Muscle layer of duodenum (tissue), 2 donors: ENCODE results near the gene CORO6.

ENCODE experiments used
- H3K27ac ChIP-seq: one replicate; pipeline ENCODE4 v1.7.0; 2013; ENCODE audit warnings: mild to moderate bottlenecking, low read length
- H3K27me3 ChIP-seq: one replicate; pipeline ENCODE4 v1.7.0; 2013; ENCODE audit warnings: low read depth, mild to moderate bottlenecking, control low read depth, low read length
- H3K36me3 ChIP-seq, 2 donors: one replicate each; pipeline ENCODE4 v1.7.0; 2013; ENCODE audit warnings: low read length in 2 of 2, control low read depth in 1 of 2, mild to moderate bottlenecking in 1 of 2; ENCODE audit not compliant: insufficient read depth in 2 of 2, control insufficient read depth in 1 of 2
- H3K4me1 ChIP-seq, 2 donors: one replicate each; pipeline ENCODE4 v1.7.0; 2013; ENCODE audit warnings: low read length in 2 of 2, mild to moderate bottlenecking in 2 of 2, control low read depth in 1 of 2, moderate library complexity in 1 of 2; ENCODE audit not compliant: insufficient read depth in 2 of 2, control insufficient read depth in 1 of 2
- H3K4me3 ChIP-seq, 2 donors: one replicate each; pipeline ENCODE4 v1.7.0; 2013; ENCODE audit warnings: low read length in 2 of 2, low read depth in 1 of 2, mild to moderate bottlenecking in 1 of 2
- H3K9me3 ChIP-seq, 2 donors: one replicate each; pipeline ENCODE4 v1.7.0; 2013; ENCODE audit warnings: low read length in 2 of 2, control low read depth in 1 of 2, mild to moderate bottlenecking in 1 of 2; ENCODE audit not compliant: control insufficient read depth in 1 of 2
- donor health status: healthy.

CORO6 gene

DNA sequence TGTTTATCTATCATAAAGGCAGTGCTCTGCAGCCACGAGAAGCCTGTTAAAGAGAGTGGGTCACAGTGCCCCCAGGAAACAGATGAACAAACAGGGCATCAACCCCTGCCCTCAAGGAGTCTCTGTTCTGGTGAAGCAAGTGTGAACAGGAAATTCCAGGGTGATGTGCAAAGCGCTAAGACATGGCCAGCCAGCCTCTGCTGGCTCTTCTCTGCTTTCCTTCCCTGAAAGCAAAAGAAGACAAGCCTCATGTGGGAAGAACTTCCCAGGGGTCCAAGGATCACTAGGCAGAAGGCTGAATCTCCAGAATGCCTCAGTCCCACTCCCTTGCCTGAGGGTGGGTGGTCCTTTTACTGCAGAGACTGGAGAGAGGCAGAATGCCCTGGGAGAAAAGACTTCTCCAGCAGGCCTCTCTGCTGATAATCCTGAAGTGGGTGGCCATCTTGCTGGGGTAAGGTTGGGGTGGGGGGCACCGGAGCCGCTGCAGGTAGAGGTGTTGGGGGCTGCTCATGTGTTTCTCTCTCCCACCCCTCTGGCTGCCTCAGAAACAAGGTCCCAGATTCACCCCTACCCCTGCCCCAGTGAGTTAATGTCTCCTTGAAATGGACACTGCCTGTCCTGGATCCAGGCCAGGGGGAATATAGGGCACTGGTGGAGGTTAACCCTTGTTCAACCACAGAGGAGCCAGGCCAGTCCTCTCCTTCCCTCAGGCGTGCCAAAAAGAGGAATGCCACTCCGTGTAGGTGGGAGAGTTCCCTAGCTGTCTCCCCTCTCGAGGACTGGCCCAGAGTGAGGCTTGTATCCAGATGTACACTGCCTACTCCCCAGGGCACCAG, 27.4 kb downstream of the CORO6 start:
- H3K27me3 ChIP-seq = no peaks in the 10 kb centered on the region
- no peak overlapping the region for H3K4me3 ChIP-seq
- peaks cover 14 to 38% of the 10 kb centered on the region in 2 donors for H3K4me1 ChIP-seq
- H3K27ac ChIP-seq = no peak overlapping the region
- no peaks in the 10 kb centered on the region for H3K36me3 ChIP-seq
- no peaks in the 10 kb centered on the region for H3K9me3 ChIP-seq

DNA sequence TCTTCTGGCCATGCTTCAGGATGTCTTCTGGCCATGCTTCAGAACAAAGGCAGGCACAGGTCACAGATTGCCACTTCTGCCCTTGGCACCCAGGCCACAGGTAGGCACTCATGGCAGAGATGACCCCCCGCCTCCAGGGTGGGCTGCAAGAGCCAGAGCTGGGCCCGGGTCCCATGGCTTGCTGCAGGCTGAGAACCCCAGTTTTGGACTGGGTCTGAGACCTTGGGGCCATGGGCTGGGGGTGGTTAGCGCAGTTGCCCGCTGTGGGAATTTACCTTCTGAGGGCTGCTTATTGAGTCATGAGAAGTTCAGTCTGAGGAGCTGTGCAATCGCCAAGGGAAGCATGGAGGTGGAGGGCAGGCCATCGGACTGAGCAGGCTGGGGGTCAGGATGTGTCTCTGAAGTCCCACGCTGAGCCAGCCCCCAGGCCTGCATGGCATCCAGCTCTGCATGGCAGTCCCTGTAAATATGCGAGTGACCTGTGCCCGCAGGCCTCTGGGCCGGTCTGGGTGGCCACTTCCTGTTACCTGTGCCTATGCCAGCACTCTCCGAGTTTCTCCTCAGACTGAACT, 28.1 kb downstream of the CORO6 start:
- peak overlapping the region in 1 of 2 donors; percentile 78 for H3K4me3 ChIP-seq
- peaks cover 20 to 45% of the 10 kb centered on the region in 2 donors for H3K4me1 ChIP-seq
- H3K27me3 ChIP-seq = no peaks in the 10 kb centered on the region
- H3K27ac ChIP-seq = no peak overlapping the region
- no peaks in the 10 kb centered on the region for H3K36me3 ChIP-seq
- no peaks in the 10 kb centered on the region for H3K9me3 ChIP-seq

DNA sequence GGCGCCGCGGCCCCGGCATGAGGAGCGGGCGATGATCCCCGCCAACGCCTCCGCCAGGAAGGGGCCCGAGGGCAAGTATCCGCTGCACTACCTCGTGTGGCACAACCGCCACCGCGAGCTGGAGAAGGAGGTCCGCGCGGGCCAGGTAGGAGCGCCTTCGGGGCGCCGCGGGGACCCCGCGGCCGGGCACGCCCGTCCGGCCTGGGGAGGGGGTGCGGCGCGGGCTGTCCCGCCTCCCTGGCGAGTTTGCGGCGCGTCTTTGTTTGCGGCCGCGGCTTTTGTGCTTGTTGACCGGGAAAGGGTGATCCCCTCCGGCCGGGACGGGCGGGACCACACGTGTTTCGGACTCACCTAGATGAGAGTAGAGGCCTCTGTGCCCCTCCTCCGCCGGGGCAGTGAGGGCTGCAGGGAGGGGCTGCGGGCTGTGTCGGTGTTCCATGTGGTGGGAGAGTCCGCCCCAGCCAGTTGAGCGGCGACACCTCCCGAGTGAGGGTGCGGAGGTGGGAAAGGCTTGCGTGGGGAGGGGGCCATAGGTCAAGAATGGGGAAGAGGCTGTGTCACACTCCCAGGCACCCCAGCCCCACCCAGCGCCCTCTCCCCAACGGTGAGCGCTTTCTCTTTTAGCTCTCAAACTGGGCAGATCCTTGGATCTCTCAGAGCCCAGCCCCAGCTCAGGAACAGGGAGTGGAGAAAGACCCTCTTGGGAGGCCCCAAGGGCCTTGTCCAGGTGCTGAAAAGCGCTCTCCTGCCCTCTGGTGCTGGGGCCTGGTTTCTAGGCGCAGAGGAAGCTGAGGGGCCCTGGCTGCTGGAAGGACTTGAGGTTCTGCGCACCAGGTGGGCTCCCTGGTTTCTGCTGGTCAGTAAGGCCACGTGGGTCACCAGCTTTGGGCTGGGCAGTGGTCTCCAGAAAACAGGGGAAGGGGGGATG, 28.9 kb downstream of the CORO6 start:
- Histone ChIP-seq H3K9me3 (no peaks in the 10 kb centered on the region), H3K4me3 (peak overlapping the region; percentile 37 to 78), H3K27me3 (no peaks in the 10 kb centered on the region), H3K27ac (no peak overlapping the region), H3K36me3 (no peaks in the 10 kb centered on the region), H3K4me1 (peaks cover 20 to 45% of the 10 kb centered on the region in 2 donors)

DNA sequence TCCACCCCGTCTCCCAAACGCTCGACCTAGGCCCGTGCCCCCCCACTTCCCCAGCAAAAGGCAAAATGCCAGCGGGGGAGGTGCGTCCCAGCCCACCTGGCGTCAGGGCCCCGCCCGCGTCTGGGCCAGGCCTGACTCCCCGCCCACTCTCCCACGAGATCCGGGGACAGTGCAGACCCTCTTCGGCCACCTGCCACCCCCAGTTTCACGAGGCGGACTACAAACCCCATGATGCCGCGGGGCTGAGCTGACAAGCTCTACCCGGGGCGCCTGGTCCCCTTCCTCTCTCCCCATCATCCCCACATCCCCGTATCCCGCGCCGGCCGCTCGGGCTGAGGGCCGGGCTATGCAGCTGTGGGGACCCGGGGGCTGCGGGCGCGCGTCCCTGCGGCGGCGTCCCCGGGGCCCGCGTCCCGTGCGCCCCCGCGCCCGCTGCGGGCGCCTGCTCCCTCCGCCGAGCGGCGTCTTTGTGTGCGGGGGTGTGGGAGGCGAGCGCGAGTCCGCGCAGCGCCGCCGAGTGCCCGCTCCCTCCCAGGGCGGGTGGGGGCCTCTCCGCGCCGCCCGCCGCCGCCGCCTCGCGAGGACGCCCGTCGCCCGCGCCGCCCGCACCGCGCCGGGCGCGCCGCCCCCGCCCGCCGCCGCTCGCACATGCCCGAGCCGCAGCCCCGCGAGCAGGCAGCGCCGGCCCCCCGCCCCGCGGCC, 29.7 kb downstream of the CORO6 start, which contains the start of gene ANKRD13B:
Gene ANKRD13B, plus strand, starts transcription at position 283 of the 702 bp plus-strand sequence. CDS start 490 bp downstream, outside the sequence.
- Histone ChIP-seq H3K27ac (peak within 1 kb of the TSS; percentile 60), H3K4me3 (peak within 1 kb of the TSS; percentile 48 to 78), H3K4me1 (peaks cover 24 to 47% of the 10 kb centered on the region in 2 donors), H3K36me3 (no peaks in the 10 kb centered on the region), H3K9me3 (no peaks in the 10 kb centered on the region), H3K27me3 (no peaks in the 10 kb centered on the region)

DNA sequence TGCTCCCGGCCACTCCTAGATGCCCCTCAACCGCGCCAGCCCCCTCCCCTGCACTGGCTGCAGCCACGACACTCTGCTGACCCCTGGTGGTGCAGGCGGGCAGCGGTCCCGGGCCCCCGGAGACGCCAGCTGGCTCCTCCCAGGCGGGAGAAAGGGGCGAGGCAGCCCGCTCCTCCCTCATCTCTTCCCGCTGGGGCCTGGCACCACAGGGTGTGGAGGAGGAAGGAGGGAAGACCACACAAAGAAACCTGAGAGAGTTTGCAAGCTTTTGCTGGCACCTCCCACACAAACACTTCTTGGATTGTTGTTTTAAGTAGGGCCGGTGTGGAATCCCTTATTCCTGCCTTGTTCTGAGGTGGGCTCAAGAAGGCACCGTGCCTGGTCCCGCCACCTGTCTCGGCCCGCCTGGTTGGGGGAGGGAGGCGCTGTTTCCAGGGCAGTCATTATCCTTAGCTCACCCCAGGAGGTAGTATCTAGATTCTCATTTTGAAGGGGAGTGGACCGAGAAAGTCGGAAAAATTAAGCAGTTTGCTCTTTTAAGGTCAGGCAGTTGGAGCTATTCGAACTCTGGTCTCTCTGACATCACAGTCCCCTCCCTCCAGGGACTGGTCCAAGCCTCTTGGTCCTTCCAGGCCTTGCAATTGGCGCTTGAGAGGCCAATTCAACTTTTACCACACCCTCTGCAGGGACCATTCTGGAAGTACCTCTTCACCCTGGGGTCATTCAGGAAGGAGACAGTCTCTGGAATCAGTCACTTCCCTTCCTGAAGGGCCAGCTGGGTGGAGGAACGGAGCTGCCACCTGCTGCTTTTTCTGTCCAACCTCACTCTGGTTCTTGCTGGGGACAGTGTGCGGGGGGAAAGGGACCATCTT, 30.7 kb downstream of the CORO6 start:
- Histone ChIP-seq H3K4me3 (peak overlapping the region; percentile 30 to 70), H3K4me1 (peaks cover 33 to 57% of the 10 kb centered on the region in 2 donors), H3K27ac (peak overlapping the region; percentile 60), H3K36me3 (no peaks in the 10 kb centered on the region), H3K27me3 (no peaks in the 10 kb centered on the region), H3K9me3 (no peaks in the 10 kb centered on the region)

DNA sequence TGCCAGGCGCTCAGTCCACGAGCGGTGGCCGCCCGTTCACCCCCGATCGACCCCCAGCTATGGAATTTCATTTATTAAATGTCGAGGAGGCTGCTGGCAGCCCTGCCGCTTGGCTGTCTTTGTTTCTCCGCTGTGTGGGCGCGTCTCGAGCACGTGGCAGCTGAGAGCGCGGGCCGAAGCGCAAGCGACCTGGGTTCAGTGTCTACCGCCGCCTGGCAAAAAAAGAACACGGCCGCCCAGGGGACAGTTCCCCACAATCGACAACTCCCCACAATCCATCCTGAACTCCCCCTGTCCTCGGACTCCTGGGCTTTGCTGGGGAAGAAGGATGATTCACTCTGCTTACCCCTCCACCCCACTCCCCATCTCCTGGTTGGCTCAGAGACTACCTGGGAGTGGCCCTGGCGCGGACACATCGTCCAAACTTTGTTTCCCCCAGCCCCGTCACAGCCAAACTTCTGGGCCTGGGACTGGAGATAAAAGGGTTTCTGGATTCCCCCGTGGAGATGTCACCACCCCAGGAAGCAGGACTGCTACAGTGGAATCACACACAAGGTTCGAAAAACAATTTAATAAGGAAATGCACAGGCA, 31.5 kb downstream of the CORO6 start:
- no peaks in the 10 kb centered on the region for H3K27me3 ChIP-seq
- peaks cover 37 to 62% of the 10 kb centered on the region in 2 donors for H3K4me1 ChIP-seq
- H3K27ac ChIP-seq = no peak overlapping the region
- no peaks in the 10 kb centered on the region for H3K36me3 ChIP-seq
- H3K4me3 ChIP-seq = peak overlapping the region; percentile 30 to 70
- H3K9me3 ChIP-seq = no peaks in the 10 kb centered on the region

DNA sequence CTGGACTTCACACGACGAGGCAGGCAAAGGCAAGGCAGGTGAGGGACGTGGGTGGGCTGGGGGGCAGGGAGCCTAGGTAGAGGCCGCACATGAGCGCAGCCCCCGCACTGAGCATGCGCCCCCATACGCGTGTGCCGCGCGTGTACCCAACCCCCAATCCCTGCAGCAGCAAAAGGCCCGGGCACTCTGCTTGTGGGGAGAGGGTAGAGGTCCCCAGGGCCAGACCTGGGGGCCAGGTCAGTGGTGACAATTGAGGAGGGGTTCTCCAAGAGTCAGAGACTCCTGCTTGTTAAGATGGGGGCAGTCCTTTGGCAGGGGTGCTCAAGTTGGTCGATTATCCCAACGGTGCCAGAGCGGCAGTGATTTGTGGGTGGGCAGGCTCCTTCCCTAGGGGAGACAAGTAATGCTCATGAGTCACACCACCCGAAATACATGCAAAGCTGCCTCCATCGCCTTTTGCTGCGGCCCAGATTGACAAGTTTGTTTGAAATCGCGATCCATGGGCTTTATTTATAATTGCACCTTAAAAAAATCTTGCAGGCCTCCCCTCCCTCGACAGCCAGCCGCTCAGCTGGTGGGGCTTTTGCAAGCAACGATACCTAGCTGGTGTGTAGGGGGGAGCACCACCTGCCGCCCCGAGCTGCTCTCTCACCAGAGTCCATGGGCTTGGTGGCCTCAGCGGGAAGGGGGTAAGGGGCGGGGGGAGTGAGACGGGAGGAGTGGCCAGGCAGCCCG, 32.1 kb downstream of the CORO6 start:
- no peaks in the 10 kb centered on the region for H3K9me3 ChIP-seq
- H3K4me1 ChIP-seq = peaks cover 37 to 62% of the 10 kb centered on the region in 2 donors
- no peaks in the 10 kb centered on the region for H3K27me3 ChIP-seq
- H3K27ac ChIP-seq = peak overlapping the region; percentile 56
- peak overlapping the region; percentile 65 to 70 for H3K4me3 ChIP-seq
- H3K36me3 ChIP-seq = no peaks in the 10 kb centered on the region

DNA sequence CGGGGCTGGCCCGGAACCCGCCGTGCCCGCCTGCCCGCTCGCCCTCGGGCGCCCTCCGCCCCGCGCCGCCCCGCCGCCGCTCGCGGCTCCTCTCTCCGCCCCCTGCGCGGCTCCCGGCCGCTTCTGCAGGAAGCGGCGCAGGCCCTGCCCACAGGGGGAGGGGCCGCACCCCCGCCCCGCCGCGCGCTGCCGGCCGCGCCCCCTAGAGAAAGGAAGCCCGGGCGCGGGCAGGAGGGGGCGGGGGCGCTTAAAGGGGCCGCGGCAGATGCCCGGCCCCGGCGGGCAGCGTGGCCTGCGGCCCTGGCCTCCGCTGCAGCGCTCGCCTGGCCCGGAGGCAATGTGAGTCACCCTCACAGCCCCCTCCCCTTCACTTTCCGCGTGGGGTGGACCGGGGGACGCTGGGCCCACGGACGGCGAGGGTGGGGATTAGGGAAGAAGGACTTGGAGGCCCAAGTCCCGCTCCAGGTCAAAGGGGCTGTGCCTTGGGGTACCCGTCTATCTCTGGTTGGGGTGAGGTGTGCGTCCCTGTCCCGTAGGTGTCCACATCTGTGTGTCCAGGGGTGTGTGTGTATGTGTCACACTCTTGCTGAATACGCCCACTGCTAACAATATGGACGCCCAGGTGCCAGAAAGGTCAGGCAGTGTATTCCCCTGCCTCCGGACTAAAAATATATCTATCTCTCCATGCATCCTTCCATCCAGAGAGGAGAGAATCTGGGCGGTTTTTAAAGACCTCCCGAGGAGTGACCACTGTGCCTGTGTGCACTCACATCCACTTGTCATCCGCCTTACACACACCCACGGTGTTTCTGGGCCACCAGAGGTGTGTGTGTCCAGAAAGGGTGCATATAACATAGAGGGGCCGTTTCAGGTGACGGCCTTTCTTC, 32.9 kb downstream of the CORO6 start, which contains the start of gene GIT1:
Gene GIT1, minus strand, starts transcription at position 125 of the 887 bp plus-strand sequence. CDS start 270 bp downstream, outside the sequence.
- Histone ChIP-seq H3K9me3 (no peaks in the 10 kb centered on the region), H3K4me1 (peaks cover 37 to 62% of the 10 kb centered on the region in 2 donors), H3K4me3 (peak within 1 kb of the TSS; percentile 79 to 89), H3K36me3 (no peaks in the 10 kb centered on the region), H3K27ac (peak within 1 kb of the TSS; percentile 56), H3K27me3 (no peaks in the 10 kb centered on the region)
